ENCODE data around the gene PPP3CA.

- TF ChIP-seq, protein P1, sequence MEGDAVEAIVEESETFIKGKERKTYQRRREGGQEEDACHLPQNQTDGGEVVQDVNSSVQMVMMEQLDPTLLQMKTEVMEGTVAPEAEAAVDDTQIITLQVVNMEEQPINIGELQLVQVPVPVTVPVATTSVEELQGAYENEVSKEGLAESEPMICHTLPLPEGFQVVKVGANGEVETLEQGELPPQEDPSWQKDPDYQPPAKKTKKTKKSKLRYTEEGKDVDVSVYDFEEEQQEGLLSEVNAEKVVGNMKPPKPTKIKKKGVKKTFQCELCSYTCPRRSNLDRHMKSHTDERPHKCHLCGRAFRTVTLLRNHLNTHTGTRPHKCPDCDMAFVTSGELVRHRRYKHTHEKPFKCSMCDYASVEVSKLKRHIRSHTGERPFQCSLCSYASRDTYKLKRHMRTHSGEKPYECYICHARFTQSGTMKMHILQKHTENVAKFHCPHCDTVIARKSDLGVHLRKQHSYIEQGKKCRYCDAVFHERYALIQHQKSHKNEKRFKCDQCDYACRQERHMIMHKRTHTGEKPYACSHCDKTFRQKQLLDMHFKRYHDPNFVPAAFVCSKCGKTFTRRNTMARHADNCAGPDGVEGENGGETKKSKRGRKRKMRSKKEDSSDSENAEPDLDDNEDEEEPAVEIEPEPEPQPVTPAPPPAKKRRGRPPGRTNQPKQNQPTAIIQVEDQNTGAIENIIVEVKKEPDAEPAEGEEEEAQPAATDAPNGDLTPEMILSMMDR (IDR thresholded peaks at IDR 0.05): no peak
- no peak for TF ChIP-seq POLR2A (IDR thresholded peaks at IDR 0.05)
- TF ChIP-seq POLR2AphosphoS5 (IDR thresholded peaks at IDR 0.05): no peak
Observed at GRCh38 chr4:101348995-101349800, 1.9 kb upstream of the PPP3CA start.

All from breast epithelium (tissue), 3 donors.